ENCODE results near the gene TMCO5A. TPM values are rescaled to one million over a fixed set of nuclear protein-coding genes. Genes with fewer than 3 reads are reported as not detected.

Gene TMCO5A
- total and polyA plus RNA-seq, 4 donors, result 0.07 to 0.30 TPM; not detected in 2

- no peak overlapping the region for H3K9ac ChIP-seq (ENCODE audit: insufficient read depth in 1 of 2, low read length in 2 of 2)
- 82 to 85% methylated on average over 6 of the region's 6 CpGs for WGBS, 2 donors
- H3K4me3 ChIP-seq, result no peak overlapping the region
- H3K27me3 ChIP-seq (ENCODE audit: control insufficient read depth in 3 of 3, insufficient read depth in 3 of 3, low read length in 2 of 3), result no peaks in the 10 kb centered on the region
- DNase-seq (no peak), ATAC-seq (ENCODE audit: insufficient read depth, low FRiP score) (no peak)
- H3K27ac ChIP-seq (ENCODE audit: low read depth in 1 of 2, low read length in 1 of 2), result no peak overlapping the region
- TF ChIP-seq, protein P1, sequence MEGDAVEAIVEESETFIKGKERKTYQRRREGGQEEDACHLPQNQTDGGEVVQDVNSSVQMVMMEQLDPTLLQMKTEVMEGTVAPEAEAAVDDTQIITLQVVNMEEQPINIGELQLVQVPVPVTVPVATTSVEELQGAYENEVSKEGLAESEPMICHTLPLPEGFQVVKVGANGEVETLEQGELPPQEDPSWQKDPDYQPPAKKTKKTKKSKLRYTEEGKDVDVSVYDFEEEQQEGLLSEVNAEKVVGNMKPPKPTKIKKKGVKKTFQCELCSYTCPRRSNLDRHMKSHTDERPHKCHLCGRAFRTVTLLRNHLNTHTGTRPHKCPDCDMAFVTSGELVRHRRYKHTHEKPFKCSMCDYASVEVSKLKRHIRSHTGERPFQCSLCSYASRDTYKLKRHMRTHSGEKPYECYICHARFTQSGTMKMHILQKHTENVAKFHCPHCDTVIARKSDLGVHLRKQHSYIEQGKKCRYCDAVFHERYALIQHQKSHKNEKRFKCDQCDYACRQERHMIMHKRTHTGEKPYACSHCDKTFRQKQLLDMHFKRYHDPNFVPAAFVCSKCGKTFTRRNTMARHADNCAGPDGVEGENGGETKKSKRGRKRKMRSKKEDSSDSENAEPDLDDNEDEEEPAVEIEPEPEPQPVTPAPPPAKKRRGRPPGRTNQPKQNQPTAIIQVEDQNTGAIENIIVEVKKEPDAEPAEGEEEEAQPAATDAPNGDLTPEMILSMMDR (IDR thresholded peaks at IDR 0.05; ENCODE audit: control extremely low read depth, extremely low read depth), result no peak
- H3K36me3 ChIP-seq (ENCODE audit: control insufficient read depth in 4 of 4, insufficient read depth in 4 of 4, low read length in 4 of 4), result no peaks in the 10 kb centered on the region
- no peaks in the 10 kb centered on the region for H3K4me1 ChIP-seq (ENCODE audit: control insufficient read depth in 5 of 5, insufficient read depth in 5 of 5, low read length in 5 of 5)
- no peaks in the 10 kb centered on the region for H3K9me3 ChIP-seq (ENCODE audit: control insufficient read depth in 4 of 4, insufficient read depth in 3 of 4, low read length in 3 of 4)
These were observed 12.7 kb upstream of the TMCO5A start for GRCh38 chr15:37921527-37922385.

- Histone ChIP-seq H3K36me3 (ENCODE audit: control insufficient read depth in 4 of 4, insufficient read depth in 4 of 4, low read length in 4 of 4) (no peaks in the 10 kb centered on the region), H3K9ac (ENCODE audit: insufficient read depth in 1 of 2, low read length in 2 of 2) (no peak overlapping the region), H3K4me3 (no peak overlapping the region), H3K9me3 (ENCODE audit: control insufficient read depth in 4 of 4, insufficient read depth in 3 of 4, low read length in 3 of 4) (no peaks in the 10 kb centered on the region), H3K27ac (ENCODE audit: low read depth in 1 of 2, low read length in 1 of 2) (no peak overlapping the region), H3K4me1 (ENCODE audit: control insufficient read depth in 5 of 5, insufficient read depth in 5 of 5, low read length in 5 of 5) (no peaks in the 10 kb centered on the region), H3K27me3 (ENCODE audit: control insufficient read depth in 3 of 3, insufficient read depth in 3 of 3, low read length in 2 of 3) (no peaks in the 10 kb centered on the region)
- WGBS, 2 donors, result 74 to 75% methylated on average over 3 of the region's 3 CpGs
- ATAC-seq (ENCODE audit: insufficient read depth, low FRiP score) (no peak), DNase-seq (no peak)
- TF ChIP-seq, protein P1 (IDR thresholded peaks at IDR 0.05; ENCODE audit: control extremely low read depth, extremely low read depth), result no peak
These were observed 8.3 kb upstream of the TMCO5A start for GRCh38 chr15:37926136-37926535.

DNA sequence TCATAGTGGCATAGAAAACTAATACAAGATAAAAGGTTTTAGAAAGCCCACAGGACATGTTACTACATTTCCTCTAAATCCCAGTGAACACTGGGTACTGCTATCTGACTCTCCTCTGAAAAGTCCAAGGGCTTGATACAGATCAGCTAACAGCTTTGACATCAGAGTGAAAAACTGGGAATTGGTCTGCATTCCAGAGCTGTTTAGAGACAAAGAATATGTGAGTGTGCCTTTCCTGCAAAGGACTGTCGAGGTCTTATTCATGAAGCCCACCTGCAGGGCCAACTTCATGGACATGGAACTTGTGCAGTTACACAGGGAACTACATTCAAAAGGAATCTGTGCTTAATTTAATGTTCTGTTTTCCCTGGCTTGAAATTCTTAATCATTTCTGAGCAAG, 5.2 kb upstream of the TMCO5A start:
- 35 to 53% methylated on average over 1 of the region's 1 CpG for WGBS, 2 donors
- Histone ChIP-seq H3K27ac (ENCODE audit: low read depth in 1 of 2, low read length in 1 of 2) (no peak overlapping the region), H3K4me1 (ENCODE audit: control insufficient read depth in 5 of 5, insufficient read depth in 5 of 5, low read length in 5 of 5) (no peaks in the 10 kb centered on the region), H3K9ac (ENCODE audit: insufficient read depth in 1 of 2, low read length in 2 of 2) (no peak overlapping the region), H3K9me3 (ENCODE audit: control insufficient read depth in 4 of 4, insufficient read depth in 3 of 4, low read length in 3 of 4) (no peaks in the 10 kb centered on the region), H3K36me3 (ENCODE audit: control insufficient read depth in 4 of 4, insufficient read depth in 4 of 4, low read length in 4 of 4) (no peaks in the 10 kb centered on the region), H3K27me3 (ENCODE audit: control insufficient read depth in 3 of 3, insufficient read depth in 3 of 3, low read length in 2 of 3) (no peaks in the 10 kb centered on the region), H3K4me3 (no peak overlapping the region)
- DNase-seq, result no peak
- TF ChIP-seq, protein P1 (IDR thresholded peaks at IDR 0.05; ENCODE audit: control extremely low read depth, extremely low read depth), result no peak
- ATAC-seq (ENCODE audit: insufficient read depth, low FRiP score), result no peak

Data from lung (tissue), 12 donors.